ENCODE results near the gene NMNAT2.

NMNAT2 gene

DNA sequence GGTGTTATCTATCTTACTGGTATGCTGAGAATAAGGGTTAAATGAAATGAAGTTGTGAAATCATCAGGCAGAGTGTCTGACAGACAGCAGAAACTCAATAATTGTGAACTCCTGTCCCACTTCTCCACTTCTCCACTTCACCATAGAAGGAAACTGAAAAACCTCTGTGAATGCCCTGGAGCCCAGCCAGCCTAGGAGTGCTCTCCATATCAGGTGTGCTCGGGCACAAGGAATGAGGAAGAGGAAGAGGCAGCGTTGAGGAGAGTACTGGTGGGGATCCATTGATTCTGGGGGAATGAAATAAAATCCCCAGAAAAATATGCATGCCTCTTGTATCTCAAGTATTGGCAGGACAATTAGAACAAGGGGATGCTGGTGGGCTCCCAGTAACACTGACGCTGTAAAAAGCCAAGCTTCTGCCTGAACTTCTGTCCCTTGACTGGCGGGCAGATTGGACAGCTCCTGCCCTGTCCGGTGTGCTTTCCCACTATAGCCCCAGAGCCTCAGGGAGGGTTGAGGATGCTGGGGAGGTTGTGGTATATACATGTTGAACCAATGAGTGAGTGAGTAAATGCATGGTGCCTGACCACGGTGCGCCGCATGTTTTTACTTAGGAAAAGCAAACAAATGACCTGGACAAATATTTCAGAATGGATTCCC is 47.7 kb downstream of the NMNAT2 start:
- Histone ChIP-seq H2BK5ac (ENCODE audit: low read length) (no peak overlapping the region), H3K79me1 (ENCODE audit: low read length) (no peaks in the 10 kb centered on the region), H3K4me3 (ENCODE audit: low read length) (no peak overlapping the region), H3K4me1 (ENCODE audit: control insufficient read depth, low read depth, low read length) (no peaks in the 10 kb centered on the region), H2AK5ac (ENCODE audit: low read length) (no peak overlapping the region), H3K56ac (ENCODE audit: low read length) (no peak overlapping the region), H3K4ac (ENCODE audit: low read depth, low read length) (no peak overlapping the region), H3K9ac (ENCODE audit: low read length) (no peak overlapping the region), H3K4me2 (ENCODE audit: low read length) (no peak overlapping the region), H3K18ac (ENCODE audit: low read length) (no peak overlapping the region), H3K36me3 (ENCODE audit: control insufficient read depth, insufficient read depth, low read length) (no peaks in the 10 kb centered on the region), H2BK120ac (ENCODE audit: low read depth, low read length) (no peak overlapping the region), H3K79me2 (ENCODE audit: control insufficient read depth, insufficient read depth, low read length) (no peaks in the 10 kb centered on the region), H4K5ac (ENCODE audit: low read length) (no peak overlapping the region), H3K27ac (ENCODE audit: low read depth, low read length) (no peak overlapping the region), H3K23ac (ENCODE audit: low read length) (no peak overlapping the region), H4K8ac (ENCODE audit: low read depth, low read length) (no peak overlapping the region), H2BK15ac (replicated peaks; ENCODE audit: low read depth) (no peak overlapping the region), H3K27me3 (ENCODE audit: insufficient read depth, low read length, poor library complexity) (no peaks in the 10 kb centered on the region)
- no peak for DNase-seq
- WGBS (ENCODE audit: extremely low coverage, insufficient coverage, low lambda C conversion rate) = no CpG with 5 or more reads among the region's 8 CpGs

- no CpG with 5 or more reads among the region's 11 CpGs for WGBS (ENCODE audit: extremely low coverage, insufficient coverage, low lambda C conversion rate)
- DNase-seq = peak; percentile 26
- no peaks in the 10 kb centered on the region for H3K79me2 ChIP-seq (ENCODE audit: control insufficient read depth, insufficient read depth, low read length)
- no peak overlapping the region for H3K9ac ChIP-seq (ENCODE audit: low read length)
- H3K36me3 ChIP-seq (ENCODE audit: control insufficient read depth, insufficient read depth, low read length) = no peaks in the 10 kb centered on the region
- H2BK120ac ChIP-seq (ENCODE audit: low read depth, low read length) = no peak overlapping the region
- H3K27me3 ChIP-seq (ENCODE audit: insufficient read depth, low read length, poor library complexity) = no peaks in the 10 kb centered on the region
- no peaks in the 10 kb centered on the region for H3K4me1 ChIP-seq (ENCODE audit: control insufficient read depth, low read depth, low read length)
- H2BK5ac ChIP-seq (ENCODE audit: low read length) = no peak overlapping the region
- H4K8ac ChIP-seq (ENCODE audit: low read depth, low read length) = no peak overlapping the region
- no peak overlapping the region for H3K23ac ChIP-seq (ENCODE audit: low read length)
- no peak overlapping the region for H3K18ac ChIP-seq (ENCODE audit: low read length)
- H3K27ac ChIP-seq (ENCODE audit: low read depth, low read length) = no peak overlapping the region
- peak overlapping the region; percentile 56 for H3K4ac ChIP-seq (ENCODE audit: low read depth, low read length)
- H2AK5ac ChIP-seq (ENCODE audit: low read length) = no peak overlapping the region
- no peak overlapping the region for H3K56ac ChIP-seq (ENCODE audit: low read length)
- no peak overlapping the region for H3K4me2 ChIP-seq (ENCODE audit: low read length)
- no peaks in the 10 kb centered on the region for H3K79me1 ChIP-seq (ENCODE audit: low read length)
- H3K4me3 ChIP-seq (ENCODE audit: low read length) = no peak overlapping the region
- no peak overlapping the region for H4K5ac ChIP-seq (ENCODE audit: low read length)
- no peak overlapping the region for H2BK15ac ChIP-seq (replicated peaks; ENCODE audit: low read depth)
Observed at GRCh38 chr1:183368213-183369108, 49.7 kb downstream of the NMNAT2 start.

DNA sequence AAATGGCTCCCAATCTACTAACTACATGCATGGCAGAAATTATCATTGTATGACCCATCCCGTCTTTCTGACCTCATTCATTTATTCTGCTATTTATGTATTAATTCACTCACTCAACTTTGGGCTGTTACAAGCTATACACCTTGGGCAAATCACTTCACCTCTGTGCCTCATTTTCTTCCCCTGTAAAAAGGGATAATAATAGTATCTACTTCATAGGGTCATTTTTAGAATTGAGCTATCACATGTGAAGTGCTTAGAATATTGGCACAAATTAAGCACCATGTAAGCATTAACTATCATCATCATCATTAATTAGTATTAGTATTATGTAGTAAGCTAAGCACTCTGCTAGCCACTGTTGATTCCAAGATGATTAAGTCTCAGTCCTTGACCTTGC is 52.1 kb downstream of the NMNAT2 start:
- Histone ChIP-seq H3K4me1 (ENCODE audit: control insufficient read depth, low read depth, low read length) (no peaks in the 10 kb centered on the region), H2BK5ac (ENCODE audit: low read length) (no peak overlapping the region), H3K27ac (ENCODE audit: low read depth, low read length) (no peak overlapping the region), H3K4me3 (ENCODE audit: low read length) (no peak overlapping the region), H3K79me1 (ENCODE audit: low read length) (no peaks in the 10 kb centered on the region), H3K18ac (ENCODE audit: low read length) (no peak overlapping the region), H3K79me2 (ENCODE audit: control insufficient read depth, insufficient read depth, low read length) (no peaks in the 10 kb centered on the region), H2BK120ac (ENCODE audit: low read depth, low read length) (no peak overlapping the region), H3K36me3 (ENCODE audit: control insufficient read depth, insufficient read depth, low read length) (no peaks in the 10 kb centered on the region), H4K8ac (ENCODE audit: low read depth, low read length) (no peak overlapping the region), H4K5ac (ENCODE audit: low read length) (no peak overlapping the region), H2AK5ac (ENCODE audit: low read length) (no peak overlapping the region), H3K4me2 (ENCODE audit: low read length) (no peak overlapping the region), H3K9ac (ENCODE audit: low read length) (no peak overlapping the region), H3K27me3 (ENCODE audit: insufficient read depth, low read length, poor library complexity) (no peaks in the 10 kb centered on the region), H3K23ac (ENCODE audit: low read length) (no peak overlapping the region), H3K56ac (ENCODE audit: low read length) (no peak overlapping the region), H2BK15ac (replicated peaks; ENCODE audit: low read depth) (no peak overlapping the region), H3K4ac (ENCODE audit: low read depth, low read length) (no peak overlapping the region)
- no CpG with 5 or more reads among the region's 1 CpG for WGBS (ENCODE audit: extremely low coverage, insufficient coverage, low lambda C conversion rate)
- DNase-seq = no peak

DNA sequence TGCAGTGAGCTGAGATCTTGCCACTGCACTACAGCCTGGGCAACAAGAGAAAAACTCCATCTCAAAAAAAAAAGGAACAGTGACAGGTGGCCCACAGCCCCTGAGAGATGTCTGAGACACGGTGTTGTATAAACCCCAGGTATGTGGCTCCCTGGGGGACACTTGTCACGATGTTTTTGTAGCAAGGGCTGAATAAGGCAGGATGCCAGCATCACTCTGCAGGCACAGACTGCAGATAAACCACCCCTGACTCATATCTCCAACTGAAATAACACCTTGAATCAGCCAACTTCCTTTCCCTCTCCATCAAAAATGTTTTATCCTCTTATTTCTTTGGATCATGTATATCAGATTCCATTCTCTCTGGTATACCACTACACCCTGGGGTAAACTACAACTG is 52.5 kb downstream of the NMNAT2 start:
- Histone ChIP-seq H3K4me3 (ENCODE audit: low read length) (no peak overlapping the region), H4K5ac (ENCODE audit: low read length) (no peak overlapping the region), H3K18ac (ENCODE audit: low read length) (no peak overlapping the region), H3K9ac (ENCODE audit: low read length) (no peak overlapping the region), H3K4ac (ENCODE audit: low read depth, low read length) (no peak overlapping the region), H3K79me1 (ENCODE audit: low read length) (no peaks in the 10 kb centered on the region), H2BK15ac (replicated peaks; ENCODE audit: low read depth) (no peak overlapping the region), H3K4me2 (ENCODE audit: low read length) (no peak overlapping the region), H3K79me2 (ENCODE audit: control insufficient read depth, insufficient read depth, low read length) (no peaks in the 10 kb centered on the region), H2AK5ac (ENCODE audit: low read length) (no peak overlapping the region), H3K27me3 (ENCODE audit: insufficient read depth, low read length, poor library complexity) (no peaks in the 10 kb centered on the region), H2BK120ac (ENCODE audit: low read depth, low read length) (no peak overlapping the region), H3K23ac (ENCODE audit: low read length) (no peak overlapping the region), H3K56ac (ENCODE audit: low read length) (no peak overlapping the region), H3K4me1 (ENCODE audit: control insufficient read depth, low read depth, low read length) (no peaks in the 10 kb centered on the region), H4K8ac (ENCODE audit: low read depth, low read length) (no peak overlapping the region), H3K27ac (ENCODE audit: low read depth, low read length) (no peak overlapping the region), H3K36me3 (ENCODE audit: control insufficient read depth, insufficient read depth, low read length) (no peaks in the 10 kb centered on the region), H2BK5ac (ENCODE audit: low read length) (no peak overlapping the region)
- no CpG with 5 or more reads among the region's 2 CpGs for WGBS (ENCODE audit: extremely low coverage, insufficient coverage, low lambda C conversion rate)
- DNase-seq = no peak

DNA sequence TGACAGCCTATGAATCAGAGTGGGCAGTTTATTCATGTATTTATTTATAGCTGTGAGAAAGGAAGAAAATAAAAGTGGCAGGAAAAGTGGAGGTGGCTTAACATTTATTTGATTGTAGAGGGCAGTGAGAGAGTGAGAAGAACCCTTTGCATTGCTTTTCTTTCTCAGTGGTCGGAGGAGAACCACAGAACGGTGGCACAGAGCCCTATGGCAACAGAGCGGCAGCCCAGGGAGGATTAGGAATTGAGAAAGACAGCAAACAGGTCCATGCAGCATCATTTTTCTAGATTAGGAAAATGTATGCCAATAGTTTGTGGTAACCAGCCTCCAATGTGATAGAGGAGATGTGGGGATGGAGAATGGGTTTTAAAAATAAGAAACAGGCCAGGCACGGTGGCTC is 53.1 kb downstream of the NMNAT2 start:
- Histone ChIP-seq H3K4me3 (ENCODE audit: low read length) (no peak overlapping the region), H3K36me3 (ENCODE audit: control insufficient read depth, insufficient read depth, low read length) (no peaks in the 10 kb centered on the region), H4K5ac (ENCODE audit: low read length) (no peak overlapping the region), H2BK15ac (replicated peaks; ENCODE audit: low read depth) (no peak overlapping the region), H3K27me3 (ENCODE audit: insufficient read depth, low read length, poor library complexity) (no peaks in the 10 kb centered on the region), H4K8ac (ENCODE audit: low read depth, low read length) (no peak overlapping the region), H3K79me2 (ENCODE audit: control insufficient read depth, insufficient read depth, low read length) (no peaks in the 10 kb centered on the region), H3K4me2 (ENCODE audit: low read length) (no peak overlapping the region), H2BK120ac (ENCODE audit: low read depth, low read length) (no peak overlapping the region), H3K56ac (ENCODE audit: low read length) (no peak overlapping the region), H3K4me1 (ENCODE audit: control insufficient read depth, low read depth, low read length) (no peaks in the 10 kb centered on the region), H2AK5ac (ENCODE audit: low read length) (no peak overlapping the region), H3K4ac (ENCODE audit: low read depth, low read length) (no peak overlapping the region), H2BK5ac (ENCODE audit: low read length) (no peak overlapping the region), H3K27ac (ENCODE audit: low read depth, low read length) (no peak overlapping the region), H3K79me1 (ENCODE audit: low read length) (no peaks in the 10 kb centered on the region), H3K23ac (ENCODE audit: low read length) (no peak overlapping the region), H3K9ac (ENCODE audit: low read length) (no peak overlapping the region), H3K18ac (ENCODE audit: low read length) (no peak overlapping the region)
- no CpG with 5 or more reads among the region's 4 CpGs for WGBS (ENCODE audit: extremely low coverage, insufficient coverage, low lambda C conversion rate)
- DNase-seq = no peak

Data from mesendoderm (in vitro differentiated cells).